ENCODE results near the gene GOLGA1.

The GOLGA1 gene

DNA sequence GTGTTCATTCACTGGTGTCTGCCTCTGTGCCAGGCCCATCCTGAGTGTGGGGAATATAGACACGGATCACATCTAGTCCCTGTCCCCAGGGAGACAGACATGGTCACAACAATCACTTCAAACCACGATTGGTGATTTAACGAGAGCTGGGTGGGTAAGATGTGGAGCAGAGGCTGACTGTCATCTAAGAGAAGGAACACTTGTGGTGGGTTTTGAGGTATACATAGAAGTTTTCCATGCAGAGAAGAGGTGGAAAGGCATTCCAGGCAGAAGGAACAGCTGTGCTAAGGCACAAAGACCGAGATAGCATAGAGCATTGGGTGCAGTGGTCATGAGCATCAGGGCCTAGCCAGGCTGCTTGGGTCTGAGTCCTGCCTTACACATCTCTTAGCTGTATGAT is 110.3 kb downstream of the GOLGA1 start:
- H3K36me3 ChIP-seq (ENCODE audit: insufficient read depth, low read length), result no peaks in the 10 kb centered on the region
- H3K27me3 ChIP-seq (ENCODE audit: insufficient read depth, low read length), result no peaks in the 10 kb centered on the region
- 70% methylated on average over 4 of the region's 4 CpGs for WGBS
- H3K27ac ChIP-seq (ENCODE audit: low read depth, low read length), result no peak overlapping the region
- peaks cover 8% of the 10 kb centered on the region for H3K4me1 ChIP-seq (ENCODE audit: insufficient read depth, low read length)
- H3K4me3 ChIP-seq (ENCODE audit: low read length), result no peak overlapping the region
- 0 out of 2 replicates have a peak, but pooled peaks cover 4% of the 10 kb centered on the region for H3K9me3 ChIP-seq (ENCODE audit: insufficient read depth, low read depth, low read length)
- no peak overlapping the region for H3K9ac ChIP-seq (ENCODE audit: low read depth, low read length)

DNA sequence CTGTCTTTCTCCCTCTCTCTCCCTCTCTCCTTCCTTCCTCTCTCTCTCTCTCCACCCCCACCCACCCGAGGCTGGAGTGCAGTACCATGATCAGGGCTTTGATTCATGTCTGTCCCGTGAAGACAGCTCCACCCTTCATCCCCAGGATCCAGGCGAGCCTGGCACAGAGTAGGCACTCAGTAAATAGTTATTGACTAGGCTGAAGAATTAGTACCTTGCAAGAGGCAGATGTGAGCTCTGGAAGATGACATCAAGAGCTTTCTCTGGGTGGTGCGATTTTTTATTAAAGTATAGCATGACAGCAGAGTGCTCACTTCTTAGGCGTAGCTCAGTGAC is 111.6 kb downstream of the GOLGA1 start:
- H3K36me3 ChIP-seq (ENCODE audit: insufficient read depth, low read length), result no peaks in the 10 kb centered on the region
- peaks cover 8% of the 10 kb centered on the region for H3K4me1 ChIP-seq (ENCODE audit: insufficient read depth, low read length)
- no peak overlapping the region for H3K9ac ChIP-seq (ENCODE audit: low read depth, low read length)
- 55% methylated on average over 5 of the region's 5 CpGs for WGBS
- H3K27me3 ChIP-seq (ENCODE audit: insufficient read depth, low read length), result no peaks in the 10 kb centered on the region
- no peak overlapping the region for H3K4me3 ChIP-seq (ENCODE audit: low read length)
- 0 out of 2 replicates have a peak, but pooled peaks cover 4% of the 10 kb centered on the region for H3K9me3 ChIP-seq (ENCODE audit: insufficient read depth, low read depth, low read length)
- H3K27ac ChIP-seq (ENCODE audit: low read depth, low read length), result no peak overlapping the region

DNA sequence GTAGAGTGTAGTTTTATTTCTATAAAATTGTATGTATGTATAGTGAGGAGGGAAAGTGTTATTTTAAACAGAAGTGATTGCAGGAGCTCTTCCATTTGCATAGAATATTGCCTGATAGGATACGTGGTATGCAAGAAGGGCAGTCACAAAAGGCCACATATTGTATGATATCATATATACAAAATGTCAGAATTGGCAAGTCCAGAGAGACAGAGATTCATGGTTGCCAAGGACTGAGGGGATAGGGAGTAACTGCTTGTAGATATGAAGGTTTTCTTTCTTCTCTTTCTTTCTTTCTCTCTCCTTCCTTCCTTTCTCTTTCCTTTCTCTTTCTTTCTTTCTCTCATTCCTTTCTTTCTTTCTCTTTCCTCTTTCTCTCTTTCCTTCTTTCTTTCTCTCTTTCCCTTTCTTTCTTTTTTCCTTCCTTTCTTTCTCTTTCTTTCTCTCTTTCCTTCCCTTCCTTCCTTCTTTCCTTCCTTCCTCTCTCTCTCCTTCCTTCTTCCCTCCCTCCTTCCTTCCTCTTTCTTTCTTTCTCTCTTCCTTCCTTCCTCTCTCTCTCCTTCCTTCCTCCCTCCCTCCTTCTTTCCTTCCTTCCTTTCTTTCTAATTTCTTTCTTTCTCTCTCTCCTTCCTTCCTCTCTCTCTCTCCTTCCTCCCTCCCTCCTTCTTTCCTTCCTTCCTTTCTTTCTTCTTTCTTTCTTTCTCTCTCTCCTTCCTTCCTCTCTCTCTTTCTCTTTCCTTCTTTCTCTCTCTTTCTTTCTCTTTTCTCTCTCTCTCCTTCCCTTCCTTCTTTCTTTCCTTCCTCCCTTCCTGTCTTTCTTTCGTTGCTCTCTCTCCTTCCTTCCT is 112.2 kb downstream of the GOLGA1 start:
- no peak overlapping the region for H3K27ac ChIP-seq (ENCODE audit: low read depth, low read length)
- H3K4me3 ChIP-seq (ENCODE audit: low read length), result no peak overlapping the region
- no peaks in the 10 kb centered on the region for H3K36me3 ChIP-seq (ENCODE audit: insufficient read depth, low read length)
- H3K9ac ChIP-seq (ENCODE audit: low read depth, low read length), result no peak overlapping the region
- WGBS, result 68% methylated on average over 2 of the region's 2 CpGs
- no peaks in the 10 kb centered on the region for H3K27me3 ChIP-seq (ENCODE audit: insufficient read depth, low read length)
- H3K4me1 ChIP-seq (ENCODE audit: insufficient read depth, low read length), result peaks cover 8% of the 10 kb centered on the region
- H3K9me3 ChIP-seq (ENCODE audit: insufficient read depth, low read depth, low read length), result 0 out of 2 replicates have a peak, but pooled peaks cover 4% of the 10 kb centered on the region
